ENCODE data around the gene NEK10.
A peak's percentile ranks its signal among the peaks of the same experiment; 100 is the strongest.

Gene NEK10

DNA sequence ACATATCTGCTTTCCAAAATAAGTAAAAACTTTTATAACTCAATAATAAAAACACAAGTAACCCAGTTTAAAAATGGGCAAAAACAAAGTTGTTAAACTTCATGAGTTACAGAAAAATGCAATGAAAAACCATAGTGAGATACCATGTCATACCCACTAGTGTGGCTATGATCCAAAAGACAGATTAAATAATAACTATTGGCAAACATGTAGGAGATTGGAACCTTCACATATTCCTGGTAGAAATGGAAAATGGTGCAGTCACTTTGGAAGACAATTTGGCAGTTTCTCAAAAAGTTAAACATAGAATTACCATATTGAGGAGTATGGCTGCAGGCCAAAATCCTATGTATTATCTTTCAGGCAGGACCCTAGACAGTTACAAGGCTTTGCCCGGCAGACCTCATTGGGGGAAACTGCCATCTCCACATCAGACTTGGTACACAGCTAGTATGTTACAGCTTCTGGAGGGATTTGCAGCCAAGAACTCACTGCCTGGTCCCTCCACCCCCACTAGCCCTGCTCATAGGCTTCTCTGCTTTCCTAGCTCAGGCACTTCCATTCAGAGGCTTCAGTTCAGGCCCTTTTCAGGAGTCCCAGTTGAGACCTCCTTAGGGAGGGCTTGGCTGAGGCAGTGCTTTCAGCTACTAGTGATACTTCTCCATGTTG is 147.8 kb downstream of the NEK10 start:
- H3K27me3 ChIP-seq (ENCODE audit: insufficient read depth, low read length): no peaks in the 10 kb centered on the region
- no peak overlapping the region for H3K27ac ChIP-seq (ENCODE audit: low read depth, low read length)
- 100% methylated on average over 1 of the region's 1 CpG for WGBS
- no peaks in the 10 kb centered on the region for H3K4me1 ChIP-seq (ENCODE audit: insufficient read depth, low read length)
- H3K4me3 ChIP-seq (ENCODE audit: low read length): no peak overlapping the region
- H3K9ac ChIP-seq (ENCODE audit: low read depth, low read length): no peak overlapping the region
- no peaks in the 10 kb centered on the region for H3K36me3 ChIP-seq (ENCODE audit: insufficient read depth, low read length)
- no peaks in the 10 kb centered on the region for H3K9me3 ChIP-seq (ENCODE audit: insufficient read depth, low read depth, low read length)

DNA sequence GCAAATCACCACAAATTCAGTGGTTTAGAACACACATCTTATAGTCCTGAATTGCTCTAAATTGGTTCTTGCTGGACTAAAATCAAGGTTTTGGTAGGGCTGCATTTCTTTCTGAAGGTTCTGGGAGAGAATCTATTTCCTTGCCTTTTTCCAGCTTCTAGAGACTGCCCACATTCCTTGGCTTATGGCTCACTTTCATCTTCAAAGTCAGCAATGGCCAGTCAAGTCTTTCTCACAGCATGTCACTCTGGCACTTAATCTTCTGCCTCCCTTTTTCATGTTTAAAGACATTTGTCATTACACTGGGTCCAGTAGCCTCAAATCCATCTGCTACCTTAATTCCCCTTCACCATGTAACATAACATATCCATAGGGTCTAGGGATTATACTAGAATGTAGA is 149.0 kb downstream of the NEK10 start:
- Histone ChIP-seq H3K4me1 (ENCODE audit: insufficient read depth, low read length) (no peaks in the 10 kb centered on the region), H3K9me3 (ENCODE audit: insufficient read depth, low read depth, low read length) (no peaks in the 10 kb centered on the region), H3K9ac (ENCODE audit: low read depth, low read length) (no peak overlapping the region), H3K4me3 (ENCODE audit: low read length) (no peak overlapping the region), H3K27ac (ENCODE audit: low read depth, low read length) (no peak overlapping the region), H3K27me3 (ENCODE audit: insufficient read depth, low read length) (no peaks in the 10 kb centered on the region), H3K36me3 (ENCODE audit: insufficient read depth, low read length) (no peaks in the 10 kb centered on the region)

GRCh38 chr3:27219127-27219845 is 149.9 kb downstream of the NEK10 start:
- Histone ChIP-seq H3K4me3 (ENCODE audit: low read length) (no peak overlapping the region), H3K27me3 (ENCODE audit: insufficient read depth, low read length) (no peaks in the 10 kb centered on the region), H3K36me3 (ENCODE audit: insufficient read depth, low read length) (no peaks in the 10 kb centered on the region), H3K9me3 (ENCODE audit: insufficient read depth, low read depth, low read length) (no peaks in the 10 kb centered on the region), H3K9ac (ENCODE audit: low read depth, low read length) (no peak overlapping the region), H3K27ac (ENCODE audit: low read depth, low read length) (no peak overlapping the region), H3K4me1 (ENCODE audit: insufficient read depth, low read length) (peaks cover under 1% of the 10 kb centered on the region; the same call in 1 of the 2 replicates)
- 93% methylated on average over 1 of the region's 1 CpG for WGBS

DNA sequence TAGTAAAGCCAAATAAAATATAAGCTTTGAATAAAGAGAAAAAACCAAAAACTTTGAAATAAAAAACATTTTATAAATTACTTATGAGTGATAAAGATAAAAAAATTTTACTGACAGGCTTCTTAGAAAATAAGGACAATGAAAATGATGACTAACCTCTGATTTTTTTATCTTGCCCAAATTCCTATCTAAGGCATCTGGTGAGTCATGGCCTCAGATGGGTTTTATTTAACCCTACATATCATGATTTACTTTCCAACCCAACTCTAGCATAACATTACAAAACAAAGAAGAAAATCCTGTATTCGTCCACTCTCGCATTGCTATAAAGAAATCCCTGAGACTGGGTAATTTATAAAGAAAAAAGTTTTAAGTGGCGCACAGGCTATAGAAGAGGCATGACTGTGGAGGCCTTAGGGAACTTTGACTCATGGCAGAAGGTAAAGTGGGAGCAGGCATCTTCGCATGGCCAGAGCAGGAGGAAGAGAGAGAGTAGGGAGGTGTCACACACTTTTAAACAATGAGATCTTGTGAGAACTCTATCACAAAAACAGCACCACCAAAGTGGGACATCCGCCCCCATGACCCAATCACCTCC is 152.1 kb downstream of the NEK10 start:
- Histone ChIP-seq H3K4me1 (ENCODE audit: insufficient read depth, low read length) (peaks cover 14% of the 10 kb centered on the region; the same call in 1 of the 2 replicates), H3K27me3 (ENCODE audit: insufficient read depth, low read length) (no peaks in the 10 kb centered on the region), H3K36me3 (ENCODE audit: insufficient read depth, low read length) (no peaks in the 10 kb centered on the region), H3K9me3 (ENCODE audit: insufficient read depth, low read depth, low read length) (no peaks in the 10 kb centered on the region), H3K9ac (ENCODE audit: low read depth, low read length) (no peak overlapping the region), H3K4me3 (ENCODE audit: low read length) (no peak overlapping the region), H3K27ac (ENCODE audit: low read depth, low read length) (no peak overlapping the region)
- 91% methylated on average over 5 of the region's 5 CpGs for WGBS

GRCh38 chr3:27216295-27216855 is 152.8 kb downstream of the NEK10 start:
- Histone ChIP-seq H3K27me3 (ENCODE audit: insufficient read depth, low read length) (no peaks in the 10 kb centered on the region), H3K27ac (ENCODE audit: low read depth, low read length) (no peak overlapping the region), H3K9ac (ENCODE audit: low read depth, low read length) (no peak overlapping the region), H3K4me1 (ENCODE audit: insufficient read depth, low read length) (peaks cover 14% of the 10 kb centered on the region; the same call in 1 of the 2 replicates), H3K36me3 (ENCODE audit: insufficient read depth, low read length) (no peaks in the 10 kb centered on the region), H3K4me3 (ENCODE audit: low read length) (no peak overlapping the region), H3K9me3 (ENCODE audit: insufficient read depth, low read depth, low read length) (no peaks in the 10 kb centered on the region)
- WGBS: 91% methylated on average over 2 of the region's 2 CpGs

DNA sequence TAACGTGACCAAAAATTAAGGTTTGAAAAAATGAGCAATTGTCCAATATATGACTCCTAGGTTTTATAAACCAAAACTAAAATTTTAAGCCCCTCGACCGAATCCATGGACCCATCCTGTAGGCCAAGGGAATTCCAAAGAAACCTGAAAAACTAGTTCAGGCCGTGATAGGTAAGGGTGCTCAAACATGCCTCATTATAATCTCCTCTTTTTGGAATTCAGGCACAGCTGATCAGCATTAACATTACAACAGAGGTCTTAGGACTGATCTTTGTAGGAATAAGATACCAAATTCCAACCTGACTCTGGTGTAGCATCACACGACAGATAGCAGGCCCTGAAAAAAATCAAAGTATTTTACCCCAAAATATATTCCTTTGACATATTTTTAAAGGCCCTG is 155.7 kb downstream of the NEK10 start:
- WGBS: 78% methylated on average over 5 of the region's 5 CpGs
- no peak overlapping the region for H3K4me3 ChIP-seq (ENCODE audit: low read length)
- no peaks in the 10 kb centered on the region for H3K36me3 ChIP-seq (ENCODE audit: insufficient read depth, low read length)
- H3K27me3 ChIP-seq (ENCODE audit: insufficient read depth, low read length): no peaks in the 10 kb centered on the region
- no peak overlapping the region for H3K9ac ChIP-seq (ENCODE audit: low read depth, low read length)
- no peaks in the 10 kb centered on the region for H3K9me3 ChIP-seq (ENCODE audit: insufficient read depth, low read depth, low read length)
- H3K27ac ChIP-seq (ENCODE audit: low read depth, low read length): peak overlapping the region; percentile 73
- H3K4me1 ChIP-seq (ENCODE audit: insufficient read depth, low read length): peaks cover 19% of the 10 kb centered on the region; the same call in 1 of the 2 replicates

- Histone ChIP-seq H3K9ac (ENCODE audit: low read depth, low read length) (no peak overlapping the region), H3K9me3 (ENCODE audit: insufficient read depth, low read depth, low read length) (no peaks in the 10 kb centered on the region), H3K4me1 (ENCODE audit: insufficient read depth, low read length) (peaks cover 22% of the 10 kb centered on the region), H3K27me3 (ENCODE audit: insufficient read depth, low read length) (no peaks in the 10 kb centered on the region), H3K4me3 (ENCODE audit: low read length) (no peak overlapping the region), H3K36me3 (ENCODE audit: insufficient read depth, low read length) (no peaks in the 10 kb centered on the region), H3K27ac (ENCODE audit: low read depth, low read length) (no peak overlapping the region)
- WGBS: 63% methylated on average over 1 of the region's 3 CpGs
Measured at GRCh38 chr3:27209617-27210264, 159.4 kb downstream of the NEK10 start.

GRCh38 chr3:27208961-27209616 is 160.1 kb downstream of the NEK10 start:
- 87% methylated on average over 2 of the region's 2 CpGs for WGBS

GRCh38 chr3:27202959-27203358 is 166.2 kb downstream of the NEK10 start:
- Histone ChIP-seq H3K4me1 (ENCODE audit: insufficient read depth, low read length) (peaks cover 3% of the 10 kb centered on the region; the same call in 1 of the 2 replicates), H3K27me3 (ENCODE audit: insufficient read depth, low read length) (no peaks in the 10 kb centered on the region), H3K4me3 (ENCODE audit: low read length) (no peak overlapping the region), H3K27ac (ENCODE audit: low read depth, low read length) (no peak overlapping the region), H3K36me3 (ENCODE audit: insufficient read depth, low read length) (no peaks in the 10 kb centered on the region), H3K9me3 (ENCODE audit: insufficient read depth, low read depth, low read length) (no peaks in the 10 kb centered on the region), H3K9ac (ENCODE audit: low read depth, low read length) (no peak overlapping the region)
- 92% methylated on average over 1 of the region's 1 CpG for WGBS

More at GRCh38 chr3:27208961-27209616, 160.1 kb downstream of the NEK10 start:
- Histone ChIP-seq H3K9me3 (ENCODE audit: insufficient read depth, low read depth, low read length) (no peaks in the 10 kb centered on the region), H3K9ac (ENCODE audit: low read depth, low read length) (no peak overlapping the region), H3K27ac (ENCODE audit: low read depth, low read length) (no peak overlapping the region), H3K4me1 (ENCODE audit: insufficient read depth, low read length) (peaks cover 20% of the 10 kb centered on the region), H3K4me3 (ENCODE audit: low read length) (no peak overlapping the region), H3K36me3 (ENCODE audit: insufficient read depth, low read length) (no peaks in the 10 kb centered on the region), H3K27me3 (ENCODE audit: insufficient read depth, low read length) (no peaks in the 10 kb centered on the region)

DNA sequence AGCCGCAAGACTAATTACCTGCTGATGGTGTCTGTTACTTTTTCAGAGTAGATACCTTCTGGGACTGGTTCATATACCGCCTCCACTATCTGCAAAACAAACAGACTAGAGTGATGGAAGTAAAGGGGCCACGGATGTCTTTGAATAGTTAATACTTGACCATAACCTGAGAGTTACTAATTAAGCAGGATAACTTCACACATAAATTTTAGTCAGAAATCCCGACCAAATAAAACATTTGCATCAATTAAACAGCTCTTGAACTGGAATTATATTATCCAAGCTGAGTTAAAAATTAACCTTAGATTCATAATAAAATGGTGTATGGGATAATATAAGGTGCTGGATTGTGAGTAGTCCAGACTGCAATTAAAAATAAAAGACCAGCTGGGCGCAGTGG is 167.7 kb downstream of the NEK10 start:
- H3K9me3 ChIP-seq (ENCODE audit: insufficient read depth, low read depth, low read length): peaks cover 3% of the 10 kb centered on the region; the same call in 1 of the 2 replicates
- 100% methylated on average over 3 of the region's 5 CpGs for WGBS
- no peaks in the 10 kb centered on the region for H3K4me1 ChIP-seq (ENCODE audit: insufficient read depth, low read length)
- no peak overlapping the region for H3K27ac ChIP-seq (ENCODE audit: low read depth, low read length)
- H3K36me3 ChIP-seq (ENCODE audit: insufficient read depth, low read length): no peaks in the 10 kb centered on the region
- H3K4me3 ChIP-seq (ENCODE audit: low read length): no peak overlapping the region
- H3K27me3 ChIP-seq (ENCODE audit: insufficient read depth, low read length): no peaks in the 10 kb centered on the region
- no peak overlapping the region for H3K9ac ChIP-seq (ENCODE audit: low read depth, low read length)
